Activated T-helper 1 cell treated with Interleukin-2 at 50 U/mL for 16 hours (primary cell): Measurements from ENCODE around the gene EEPD1.
"Not testable (repeated sequence)": the region's sequence is repeated elsewhere in the genome, so short reads cannot be mapped to it uniquely, and the experiment has no call there.

Source experiments
- DNase-seq: peaks from one replicate; pipeline ENCODE4 v3.0.0-alpha.2; 2020; ENCODE audit warnings: low read depth

The EEPD1 gene

DNA sequence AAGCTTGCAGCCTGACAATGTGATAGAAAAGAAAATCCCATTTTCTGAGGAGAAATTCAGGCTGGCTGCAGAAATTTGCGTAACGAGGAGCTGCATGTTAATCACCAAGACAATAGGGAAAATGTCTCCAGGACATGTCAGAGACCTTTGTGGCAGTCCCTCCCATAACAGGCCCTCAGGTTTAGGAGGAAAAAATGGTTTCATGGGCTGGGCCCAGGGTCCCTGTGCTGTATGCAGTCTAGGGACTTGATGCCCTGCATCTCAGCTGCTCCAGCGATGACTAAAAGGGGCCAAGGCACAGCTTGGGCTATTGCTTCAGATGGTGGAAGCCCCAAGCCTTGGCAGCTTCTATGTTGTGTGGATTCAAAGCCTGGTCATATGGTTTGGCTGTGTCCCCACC, 168.2 kb downstream of the EEPD1 start:
- DNase-seq: not testable (repeated sequence)

DNA sequence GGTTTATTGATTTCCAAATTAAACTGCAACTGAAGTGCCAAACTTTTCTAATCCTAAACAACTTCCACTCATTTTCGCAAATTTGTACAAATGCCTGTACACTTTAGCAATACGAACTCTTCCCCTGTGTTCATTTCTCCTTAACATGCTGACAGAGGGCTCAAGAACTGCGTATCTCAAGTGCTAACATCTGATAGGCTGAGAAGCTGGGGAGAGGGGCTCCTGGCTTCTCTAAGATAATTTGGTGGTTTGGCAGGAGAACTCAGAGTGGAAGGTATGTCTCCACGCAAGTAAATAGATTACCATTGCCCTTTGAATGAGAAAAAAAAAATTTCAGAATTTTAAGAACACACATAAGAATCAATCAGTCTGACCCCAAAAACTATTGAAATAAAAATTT, 183.3 kb downstream of the EEPD1 start:
- no peak for DNase-seq

DNA sequence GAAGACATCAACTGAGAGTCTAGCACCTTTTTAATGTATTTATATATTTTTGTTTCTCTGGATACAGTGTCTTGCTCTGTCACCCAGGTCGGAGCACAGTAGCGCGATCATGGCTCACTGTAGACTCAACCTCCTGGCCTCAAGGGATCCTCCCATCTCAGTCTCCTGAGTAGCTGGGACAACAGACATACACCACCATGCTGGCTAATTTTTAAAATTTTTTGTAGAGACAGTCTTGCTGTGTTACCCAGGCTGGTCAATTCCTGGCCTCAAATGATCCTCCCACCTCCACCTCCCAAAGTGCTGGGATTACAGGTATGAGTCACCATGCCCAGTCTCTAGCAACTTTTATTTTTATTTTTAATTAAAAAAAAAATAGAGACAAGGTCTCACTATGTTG, 185.2 kb downstream of the EEPD1 start:
- no peak for DNase-seq

DNA sequence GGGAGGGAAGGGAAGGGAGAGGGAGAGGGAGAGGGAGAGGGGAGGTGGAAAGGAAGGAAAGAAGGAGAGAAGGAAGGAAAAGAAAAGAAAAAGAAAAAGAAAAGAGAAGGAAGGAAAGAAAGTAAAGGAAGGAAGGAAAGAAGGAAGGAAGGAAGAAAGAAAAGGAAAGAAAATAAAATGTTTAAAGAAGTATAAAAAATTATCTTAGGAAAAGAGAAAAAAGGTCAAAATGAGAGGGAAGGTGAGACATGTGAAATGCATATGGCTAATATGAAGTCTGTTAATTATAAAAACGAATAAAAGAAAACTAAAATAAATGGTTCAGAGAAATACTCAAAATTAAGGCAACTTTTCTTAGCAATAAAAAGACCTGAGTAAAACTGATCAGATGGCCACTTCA, 190.5 kb downstream of the EEPD1 start:
- DNase-seq: no peak

DNA sequence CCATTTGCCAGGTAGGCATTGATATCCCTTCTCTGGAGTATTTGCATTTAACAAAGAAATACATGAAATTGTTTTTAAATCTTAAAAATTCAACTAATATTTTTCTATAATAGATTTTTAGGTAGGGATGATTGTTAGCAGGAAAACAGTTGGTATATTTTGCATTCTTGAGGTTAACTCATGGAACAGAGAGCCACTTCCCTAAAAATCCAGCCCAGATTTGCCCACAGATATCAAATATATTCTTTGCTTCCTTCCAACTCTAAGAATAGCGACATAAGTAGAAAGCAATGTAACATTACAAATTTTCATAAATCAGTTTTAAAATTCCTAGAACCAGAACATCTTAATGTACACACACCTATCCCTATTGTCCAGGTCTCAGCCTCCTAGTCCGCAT, 191.6 kb downstream of the EEPD1 start:
- DNase-seq: no peak

DNA sequence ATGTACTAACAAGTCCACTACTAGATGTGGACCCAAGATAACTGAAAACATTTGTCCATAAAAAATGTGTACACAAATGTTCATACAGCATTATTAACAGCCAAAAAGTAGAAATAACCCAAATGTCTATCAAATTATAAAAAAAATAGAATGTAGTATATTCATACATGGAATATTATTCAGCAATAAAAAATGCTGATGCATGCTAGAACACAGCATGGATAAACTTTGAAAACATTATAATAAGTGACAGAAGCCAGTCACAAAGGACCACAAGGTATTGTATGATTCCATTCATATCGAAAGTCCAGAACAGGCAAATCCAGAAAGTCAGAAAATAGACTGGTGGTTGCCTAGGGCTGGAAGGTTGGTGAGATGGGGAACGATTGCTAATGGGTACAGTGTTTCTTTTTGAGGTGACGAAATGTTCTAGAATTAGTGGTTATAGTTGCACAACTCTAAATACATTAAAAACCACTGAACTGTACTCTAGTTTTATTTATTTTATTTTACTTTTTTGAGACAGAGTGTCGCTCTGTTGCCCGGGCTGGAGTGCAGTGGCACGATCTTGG, 193.3 kb downstream of the EEPD1 start:
- no peak for DNase-seq

DNA sequence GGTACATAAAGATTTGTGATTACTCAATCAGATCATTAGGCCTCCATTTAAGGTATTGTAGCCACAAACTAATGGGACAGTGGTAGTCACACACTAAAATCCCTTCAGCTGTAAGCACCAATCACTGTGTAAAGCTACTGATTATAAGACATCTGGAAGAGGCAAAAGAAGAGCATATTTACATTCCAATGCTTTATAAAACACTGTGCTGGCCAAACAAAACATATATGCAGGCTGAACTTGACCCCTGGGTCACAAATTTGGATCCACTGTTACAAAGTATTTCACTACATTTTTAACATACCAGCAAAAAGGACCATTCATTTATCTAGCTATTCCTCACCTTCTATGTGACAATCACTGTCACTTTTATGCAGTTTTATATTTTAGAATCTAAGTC, 195.2 kb downstream of the EEPD1 start:
- no peak for DNase-seq

DNA sequence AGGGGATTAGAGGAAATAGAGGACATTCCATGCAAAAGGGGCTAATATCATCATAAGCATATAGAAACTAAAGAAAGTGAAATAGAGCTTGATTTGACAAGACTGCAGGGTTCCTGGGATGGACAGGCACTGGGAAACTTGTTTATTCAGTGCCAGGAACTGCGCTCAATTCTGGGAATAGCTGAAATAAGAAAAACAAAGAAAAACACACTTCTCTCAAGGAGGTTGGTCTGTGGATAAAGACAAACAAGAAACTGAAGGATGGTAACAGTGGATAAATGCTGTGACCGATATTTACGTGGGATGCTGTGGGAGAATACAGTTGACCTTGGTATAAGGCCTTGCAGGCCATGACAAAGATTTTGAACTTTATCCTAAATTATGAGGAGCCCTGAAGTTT, 195.7 kb downstream of the EEPD1 start:
- no peak for DNase-seq

DNA sequence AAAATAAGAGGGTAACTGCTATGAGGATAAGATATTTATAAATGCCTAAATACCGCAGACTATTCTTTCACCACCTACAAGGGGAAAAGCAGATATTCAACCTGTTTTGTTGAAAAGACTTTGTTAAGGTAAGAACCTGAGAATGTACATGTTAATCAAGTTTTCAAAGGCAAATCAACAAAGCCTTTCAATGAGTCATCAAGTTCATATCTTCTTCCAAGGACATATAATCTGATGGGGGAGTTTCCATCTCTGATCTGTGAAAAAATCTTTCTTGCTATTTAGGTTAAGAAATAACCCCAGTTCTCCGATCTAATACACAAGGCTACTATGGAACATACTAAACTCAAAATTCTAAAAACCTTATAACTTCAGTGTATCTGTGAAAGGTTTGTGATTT, 196.6 kb downstream of the EEPD1 start:
- DNase-seq: no peak
